Stimulated activated CD4-positive, alpha-beta T cell treated with anti-CD3 and anti-CD28 coated beads, Interleukin-15, amount 100 ng/mL, for 48 hours (primary cell): ENCODE data around the gene ADK.

Experiments used
- DNase-seq, 2 donors: peaks; one replicate each; pipeline ENCODE4 v3.0.0-alpha.2; 2020; ENCODE audit warnings: low read depth in 2 of 2

ADK gene

GRCh38 chr10:74238031-74238431 lies 87.0 kb downstream of the ADK start:
- no peak for DNase-seq

GRCh38 chr10:74238516-74238915 lies 87.5 kb downstream of the ADK start:
- no peak for DNase-seq

DNA sequence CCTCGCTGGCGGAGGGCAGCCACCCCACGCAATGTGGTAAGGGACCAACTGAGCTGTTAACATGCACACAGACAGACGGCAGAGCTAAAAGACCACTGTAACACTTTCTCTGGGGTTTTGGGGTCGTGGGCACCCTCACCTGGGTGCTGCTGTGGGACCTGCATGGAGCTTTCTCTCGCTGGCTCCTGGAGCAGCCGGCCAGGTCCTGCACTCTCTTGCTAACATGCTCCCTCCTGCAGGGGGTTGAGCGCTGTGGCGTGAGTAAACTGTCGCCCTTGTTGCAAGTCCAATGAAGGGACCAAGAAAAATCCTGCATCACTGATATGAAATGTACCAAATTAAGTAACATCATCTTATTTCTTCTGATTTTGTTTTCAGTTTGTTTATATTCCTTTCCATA lies 92.0 kb downstream of the ADK start:
- DNase-seq = no peak

DNA sequence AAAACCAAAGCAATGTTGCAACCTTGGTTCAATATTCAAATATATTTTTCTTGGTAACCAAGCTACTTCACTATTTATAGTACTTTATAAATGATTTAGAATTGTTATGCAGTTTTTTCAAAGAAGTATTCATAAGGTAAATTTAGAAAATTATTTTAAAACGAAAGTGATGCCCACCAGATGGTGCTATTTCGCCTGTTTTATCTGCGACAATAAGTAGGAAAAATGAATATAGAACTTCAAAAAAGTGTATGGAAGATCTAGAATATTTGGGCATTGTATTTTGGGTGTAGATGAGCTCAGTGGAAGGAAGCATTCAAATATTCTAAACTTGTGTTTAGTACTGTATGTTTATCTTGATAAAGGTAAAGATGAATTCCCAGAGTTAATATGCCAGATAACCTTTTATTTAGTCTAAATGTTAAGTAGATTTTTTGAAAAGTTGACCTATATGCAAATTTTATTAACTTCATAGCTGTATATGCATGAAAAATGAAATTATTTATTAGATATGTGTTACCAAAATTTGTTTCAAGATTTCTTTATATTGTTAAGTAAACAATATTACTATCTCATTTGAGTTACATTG lies 93.2 kb downstream of the ADK start:
- no peak for DNase-seq

GRCh38 chr10:74244807-74245206 lies 93.8 kb downstream of the ADK start:
- no peak for DNase-seq

GRCh38 chr10:74246495-74246894 lies 95.5 kb downstream of the ADK start:
- no peak for DNase-seq

GRCh38 chr10:74249865-74250264 lies 98.8 kb downstream of the ADK start:
- DNase-seq = no peak

- no peak for DNase-seq
Measured at GRCh38 chr10:74255214-74255613, 104.2 kb downstream of the ADK start.

DNA sequence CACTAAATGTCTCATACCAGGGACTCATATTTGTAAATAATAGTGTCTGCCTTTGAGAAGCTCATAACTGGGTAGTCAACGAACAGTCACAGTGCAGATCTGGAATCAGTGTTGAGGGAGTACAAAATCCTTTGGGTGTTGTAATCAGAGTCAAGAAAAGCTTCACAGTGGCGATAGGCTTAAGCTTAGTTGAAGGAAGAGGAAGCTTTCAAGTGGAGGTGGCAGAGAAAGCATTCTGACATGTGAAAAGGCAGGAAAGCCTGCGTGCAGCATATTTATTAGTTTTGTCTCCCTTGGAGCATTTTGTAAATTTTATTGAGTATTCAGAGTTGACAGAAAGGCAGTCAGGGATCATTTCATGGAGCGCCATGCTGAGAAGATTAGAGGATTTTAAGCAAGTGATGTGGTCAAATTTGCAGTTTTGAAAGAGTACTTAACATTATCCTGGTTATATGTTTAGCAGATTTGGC lies 104.9 kb downstream of the ADK start:
- DNase-seq = no peak

- DNase-seq = no peak
Measured at GRCh38 chr10:74262856-74263255, 111.8 kb downstream of the ADK start.

GRCh38 chr10:74263996-74264395 lies 113.0 kb downstream of the ADK start:
- no peak for DNase-seq

DNA sequence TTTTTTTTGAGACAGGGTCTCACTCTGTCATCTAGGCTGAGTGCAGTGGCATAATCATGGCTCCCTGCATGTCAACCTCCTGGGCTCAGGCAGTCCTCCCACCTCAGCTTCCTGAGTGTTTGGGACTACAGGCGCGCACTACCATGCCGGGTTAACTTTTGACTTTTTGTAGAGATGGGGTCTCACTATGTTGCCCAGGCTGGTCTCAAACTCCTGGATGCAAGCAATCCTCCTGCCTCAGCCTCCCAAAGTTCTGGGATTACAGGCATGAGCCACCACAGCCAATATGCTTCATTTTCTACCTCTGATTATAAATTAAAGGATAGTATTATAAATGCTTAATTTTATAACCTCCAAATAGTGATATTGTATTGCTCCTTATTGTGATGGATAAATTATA lies 121.3 kb downstream of the ADK start:
- no peak for DNase-seq

- no peak for DNase-seq
Measured at GRCh38 chr10:74275755-74276290, 124.8 kb downstream of the ADK start.

DNA sequence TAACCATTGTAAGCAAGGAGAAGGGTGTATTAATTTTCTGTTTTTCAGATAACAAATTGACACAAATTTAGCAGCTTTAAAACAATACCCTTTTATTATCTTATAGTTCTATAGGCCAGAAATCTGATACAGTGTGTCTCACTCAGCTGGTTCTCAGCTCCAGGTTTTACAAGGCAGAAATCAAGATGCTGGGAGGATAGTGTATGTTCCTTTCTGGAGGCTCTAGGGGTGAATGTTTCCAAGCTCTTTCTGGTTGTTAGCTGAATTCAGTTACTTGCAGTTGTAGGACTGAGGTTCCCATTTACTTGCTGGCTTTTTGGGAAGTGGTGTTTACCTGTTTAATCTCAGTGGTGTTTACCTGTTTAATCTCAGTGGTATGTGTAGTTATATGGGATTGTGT lies 125.4 kb downstream of the ADK start:
- no peak for DNase-seq

DNA sequence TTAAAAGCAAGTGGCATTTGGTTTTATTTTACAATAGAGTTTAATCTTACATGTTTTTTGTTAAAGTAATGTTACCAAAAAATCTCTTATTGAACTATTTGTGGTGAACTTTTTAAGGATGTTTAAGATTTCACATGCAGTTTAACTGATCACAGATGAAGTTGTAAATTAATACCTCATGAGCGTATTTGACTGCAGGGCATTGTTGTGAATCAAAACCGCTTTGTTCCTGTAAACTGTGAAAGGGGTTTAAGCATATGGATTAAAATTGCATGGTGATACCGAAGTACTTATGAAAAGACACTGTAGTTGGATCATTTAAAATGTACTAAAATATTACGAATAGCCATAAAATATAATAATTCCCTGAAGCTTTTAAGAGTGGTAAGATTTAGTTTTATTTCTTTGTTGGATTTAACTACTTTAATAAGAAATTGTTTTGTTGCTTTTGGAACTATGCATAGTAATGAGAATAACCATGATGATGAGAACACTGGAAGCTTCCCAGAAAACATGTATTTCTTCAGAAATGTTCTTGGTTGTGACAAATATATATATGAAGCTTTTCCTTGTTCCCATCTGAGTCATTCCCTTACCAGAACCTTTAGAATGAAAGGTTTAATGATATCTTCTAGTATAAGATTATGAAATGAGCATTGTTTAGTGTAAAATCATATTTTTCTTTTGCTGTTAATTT lies 131.3 kb downstream of the ADK start:
- DNase-seq = no peak

DNA sequence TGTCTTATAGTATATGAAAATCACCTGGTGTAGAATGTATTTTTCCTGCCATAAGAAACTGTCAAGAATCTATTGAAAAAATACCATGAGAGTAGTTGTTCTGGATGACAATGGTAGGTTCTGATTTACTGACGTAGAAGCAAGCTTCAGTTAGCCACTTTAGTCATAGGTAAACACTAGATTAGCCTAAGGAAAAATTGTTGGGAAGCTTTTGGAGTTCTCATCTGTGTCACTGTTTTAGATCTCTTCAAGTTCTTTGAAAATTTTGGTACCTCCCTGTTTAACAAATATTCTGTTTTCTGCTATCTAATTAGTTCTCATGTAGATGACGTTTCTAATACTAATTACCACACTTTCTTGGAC lies 131.8 kb downstream of the ADK start:
- no peak for DNase-seq

DNA sequence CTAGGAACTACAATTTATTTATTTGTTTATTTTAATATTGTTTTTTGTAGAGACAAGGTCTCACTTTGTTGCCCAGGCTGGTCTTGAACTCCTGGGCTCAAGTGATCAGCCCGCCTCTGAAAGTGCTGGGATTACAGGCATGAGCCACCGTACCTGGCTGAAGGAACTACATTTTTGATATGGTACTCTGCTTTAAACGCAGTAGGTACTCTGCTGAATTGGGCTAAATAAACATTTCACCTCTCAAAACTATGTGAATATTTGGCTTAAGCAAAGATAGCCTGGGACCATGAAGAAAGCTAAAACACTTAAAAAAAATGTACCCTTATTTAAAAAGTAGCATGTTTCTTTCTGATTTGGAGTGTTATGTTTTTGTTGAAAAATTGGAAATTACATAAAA lies 138.2 kb downstream of the ADK start:
- DNase-seq = no peak

DNA sequence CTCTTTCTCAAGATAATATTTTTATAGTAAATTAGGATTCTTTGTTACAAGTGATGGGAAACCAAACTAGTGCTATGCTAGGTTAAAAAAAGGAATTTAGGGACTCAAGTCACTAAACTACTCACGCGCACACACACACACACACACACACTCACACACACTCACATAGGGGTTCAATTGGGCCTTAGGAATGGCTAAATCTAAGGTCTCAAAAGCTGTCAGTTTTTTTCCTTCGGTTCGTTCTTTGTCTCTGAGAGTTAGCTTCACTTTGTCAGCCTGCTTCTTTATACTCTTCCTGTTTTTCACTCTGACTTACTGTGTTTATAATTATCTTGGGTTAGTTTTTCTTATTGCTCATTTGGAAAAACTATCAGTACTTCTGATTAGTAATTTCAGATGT lies 138.9 kb downstream of the ADK start:
- no peak for DNase-seq

- no peak for DNase-seq
Measured at GRCh38 chr10:74290708-74291107, 139.7 kb downstream of the ADK start.

- no peak for DNase-seq
Measured at GRCh38 chr10:74292871-74293427, 141.9 kb downstream of the ADK start.

- no peak for DNase-seq
Measured at GRCh38 chr10:74293686-74294371, 142.8 kb downstream of the ADK start.

DNA sequence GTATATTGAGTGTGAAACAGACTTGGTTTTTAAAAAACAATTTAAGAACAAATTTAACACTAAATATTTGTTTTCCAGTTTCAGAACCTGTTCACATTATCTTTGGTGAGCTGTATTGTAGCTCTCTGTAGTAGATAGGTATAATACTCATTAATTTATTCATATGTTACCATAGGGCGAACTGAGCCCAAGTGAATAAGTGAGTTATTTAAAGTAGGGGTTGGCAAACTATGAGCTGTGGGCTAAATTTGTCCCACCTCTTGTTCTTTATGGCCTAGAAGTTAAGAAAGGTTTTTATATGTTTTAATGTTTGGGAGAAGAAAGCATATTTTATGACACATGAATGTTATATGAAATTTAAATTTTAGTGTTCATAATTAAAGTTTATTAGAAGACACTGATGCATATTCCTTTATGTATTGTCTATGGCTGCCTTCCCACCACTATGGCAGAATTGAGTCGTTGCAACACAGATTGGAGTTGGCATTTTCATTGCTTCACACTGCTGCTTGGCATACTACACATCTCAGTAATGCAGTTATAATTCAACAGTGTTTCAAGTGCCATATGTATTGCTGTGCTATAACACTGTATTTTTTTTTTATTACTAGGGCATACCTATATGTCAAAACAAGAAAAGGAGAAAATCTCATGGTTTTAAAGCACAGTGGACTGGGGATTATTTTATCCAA lies 146.5 kb downstream of the ADK start:
- DNase-seq = no peak
